ENCODE data around the gene CDH5. TPM values are rescaled to one million over a fixed set of nuclear protein-coding genes. Genes with fewer than 3 reads are reported as not detected.

The CDH5 gene
- total and polyA plus RNA-seq, 2 of the 8 experiments (the other 6 are each of a cell fraction or from before 2014, with no cell fraction given): 0.32 TPM

DNA sequence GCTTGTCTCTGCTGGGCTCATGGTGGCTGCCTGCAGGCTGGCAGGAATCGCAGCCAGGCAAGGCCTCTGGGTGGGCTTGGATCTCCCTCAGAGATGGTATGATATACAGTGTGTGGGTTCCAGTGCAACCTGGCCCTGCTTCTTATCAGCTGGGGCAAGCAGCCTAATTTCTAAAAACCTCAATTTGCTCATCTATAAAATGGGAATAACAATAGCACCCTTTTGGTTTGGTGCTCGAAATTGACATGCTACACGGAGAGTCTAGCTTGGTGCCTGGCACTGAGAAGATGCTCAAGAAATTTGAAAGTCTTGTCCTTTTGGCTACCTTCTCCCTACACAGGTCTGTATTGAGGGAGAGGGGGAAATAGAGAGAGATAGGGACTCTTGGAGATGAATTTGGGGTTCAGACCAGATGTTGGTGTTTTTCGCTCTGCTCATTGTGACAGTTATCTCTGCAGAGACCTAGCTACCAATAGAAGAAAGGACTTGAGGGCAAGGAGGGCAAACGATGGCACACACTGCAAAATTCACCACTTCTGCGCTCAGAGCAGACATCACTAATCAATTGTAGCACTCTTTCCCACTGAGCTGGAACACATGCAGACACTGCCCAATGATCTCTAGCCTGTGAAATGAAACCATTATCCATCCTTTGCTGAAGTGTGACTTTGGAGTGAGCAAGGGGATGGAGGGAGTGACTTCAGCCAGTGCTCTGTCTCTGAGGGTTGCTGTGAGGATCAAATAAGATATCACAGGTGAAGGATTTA, 76.2 kb downstream of the CDH5 start (continued):
- TF ChIP-seq, protein P1, sequence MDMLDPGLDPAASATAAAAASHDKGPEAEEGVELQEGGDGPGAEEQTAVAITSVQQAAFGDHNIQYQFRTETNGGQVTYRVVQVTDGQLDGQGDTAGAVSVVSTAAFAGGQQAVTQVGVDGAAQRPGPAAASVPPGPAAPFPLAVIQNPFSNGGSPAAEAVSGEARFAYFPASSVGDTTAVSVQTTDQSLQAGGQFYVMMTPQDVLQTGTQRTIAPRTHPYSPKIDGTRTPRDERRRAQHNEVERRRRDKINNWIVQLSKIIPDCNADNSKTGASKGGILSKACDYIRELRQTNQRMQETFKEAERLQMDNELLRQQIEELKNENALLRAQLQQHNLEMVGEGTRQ (IDR thresholded peaks at IDR 0.05; ENCODE audit: low read length): no peak
- no peak for TF ChIP-seq SP2 (IDR thresholded peaks at IDR 0.05; ENCODE audit: low read length)
- TF ChIP-seq TBP (IDR thresholded peaks at IDR 0.05; ENCODE audit: low read depth, low read length): no peak
- TF ChIP-seq KDM4A (IDR thresholded peaks at IDR 0.05; ENCODE audit: low read depth, low read length, severe bottlenecking): no peak
- TF ChIP-seq, protein P2, sequence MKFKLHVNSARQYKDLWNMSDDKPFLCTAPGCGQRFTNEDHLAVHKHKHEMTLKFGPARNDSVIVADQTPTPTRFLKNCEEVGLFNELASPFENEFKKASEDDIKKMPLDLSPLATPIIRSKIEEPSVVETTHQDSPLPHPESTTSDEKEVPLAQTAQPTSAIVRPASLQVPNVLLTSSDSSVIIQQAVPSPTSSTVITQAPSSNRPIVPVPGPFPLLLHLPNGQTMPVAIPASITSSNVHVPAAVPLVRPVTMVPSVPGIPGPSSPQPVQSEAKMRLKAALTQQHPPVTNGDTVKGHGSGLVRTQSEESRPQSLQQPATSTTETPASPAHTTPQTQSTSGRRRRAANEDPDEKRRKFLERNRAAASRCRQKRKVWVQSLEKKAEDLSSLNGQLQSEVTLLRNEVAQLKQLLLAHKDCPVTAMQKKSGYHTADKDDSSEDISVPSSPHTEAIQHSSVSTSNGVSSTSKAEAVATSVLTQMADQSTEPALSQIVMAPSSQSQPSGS (IDR thresholded peaks at IDR 0.05; ENCODE audit: low read length): no peak
